ENCODE results near the gene CTNND1. TPM values are rescaled to one million over a fixed set of nuclear protein-coding genes. Genes with fewer than 3 reads are reported as not detected.

The CTNND1 gene
- total RNA-seq, 2 experiments from 2014 or later: 6.4 to 8.2 TPM

GRCh38 chr11:57868491-57868890 is 106.9 kb downstream of the CTNND1 start:
- DNase-seq: no peak
- peaks cover 1% of the 10 kb centered on the region for H3K4me1 Mint-ChIP-seq
- H3K36me3 Mint-ChIP-seq: no peaks in the 10 kb centered on the region
- H3K27me3 Mint-ChIP-seq: no peaks in the 10 kb centered on the region
- no peak overlapping the region for H3K4me3 Mint-ChIP-seq
- H3K27ac Mint-ChIP-seq: no peak overlapping the region
- H3K9me3 Mint-ChIP-seq: no peaks in the 10 kb centered on the region

Other genes starting within 250 kb of the CTNND1 start
- 10 to 100 TPM; 36.8 to 37.1 TPM for gene SLC43A1, start 246.1 kb upstream of the CTNND1 start, total RNA-seq
- 100 to 1,000 TPM; 134 to 137 TPM for gene TIMM10, start 231.0 kb upstream of the CTNND1 start, total RNA-seq
- not detected for gene SMTNL1, start 224.2 kb upstream of the CTNND1 start, total RNA-seq
- gene UBE2L6, start 194.1 kb upstream of the CTNND1 start, total RNA-seq: 100 to 1,000 TPM; 200 to 208 TPM
- under 1 TPM; 0.41 to 0.68 TPM for gene SERPING1, start 164.1 kb upstream of the CTNND1 start, total RNA-seq
- under 1 TPM; 0.38 to 0.56 TPM for gene YPEL4, start 111.9 kb upstream of the CTNND1 start, total RNA-seq
- gene CLP1, start 104.0 kb upstream of the CTNND1 start, total RNA-seq: 10 to 100 TPM; 22.0 to 22.2 TPM
- gene ZDHHC5, start 93.7 kb upstream of the CTNND1 start, total RNA-seq: 10 to 100 TPM; 74.0 to 78.6 TPM
- gene MED19, start 49.6 kb upstream of the CTNND1 start, total RNA-seq: 10 to 100 TPM; 13.8 to 14.9 TPM
- 10 to 100 TPM; 94.9 to 99.1 TPM for gene TMX2, start 49.2 kb upstream of the CTNND1 start, total RNA-seq
- 100 to 1,000 TPM; 255 to 290 TPM for gene SELENOH, start 20.3 kb upstream of the CTNND1 start, total RNA-seq
- not detected for gene BTBD18, start 10.0 kb upstream of the CTNND1 start, total RNA-seq